Parathyroid adenoma (tissue), 2 donors: Measurements from ENCODE around the gene TCF19.

Experiments used
- H2AFZ ChIP-seq: fragments of 300-600 bp; sonication (generic); one replicate; pipeline ENCODE4 v1.7.0; 2017; ENCODE audit warnings: antibody characterized with exemption, mild to moderate bottlenecking
- H3K27ac ChIP-seq: fragments of 300-600 bp; sonication (generic); one replicate; pipeline ENCODE4 v1.7.0; 2017
- H3K27me3 ChIP-seq: fragments of 300-600 bp; sonication (generic); one replicate; pipeline ENCODE4 v1.7.0; 2017; ENCODE audit warnings: low read length; ENCODE audit not compliant: control insufficient read depth, insufficient read depth
- H3K36me3 ChIP-seq: fragments of 300-600 bp; sonication (generic); one replicate; pipeline ENCODE4 v1.7.0; 2017; ENCODE audit warnings: low read length; ENCODE audit not compliant: control insufficient read depth, insufficient read depth
- H3K4me1 ChIP-seq: fragments of 300-600 bp; sonication (generic); one replicate; pipeline ENCODE4 v1.7.0; 2017; ENCODE audit warnings: control low read depth
- H3K4me2 ChIP-seq: fragments of 300-600 bp; sonication (generic); one replicate; pipeline ENCODE4 v1.7.0; 2017; ENCODE audit warnings: low read length
- H3K4me3 ChIP-seq: fragments of 300-600 bp; sonication (generic); one replicate; pipeline ENCODE4 v1.7.0; 2017; ENCODE audit warnings: low read depth, low read length
- H3K79me2 ChIP-seq: fragments of 300-600 bp; sonication (generic); one replicate; pipeline ENCODE4 v1.7.0; 2017; ENCODE audit warnings: control low read depth
- H3K9ac ChIP-seq: fragments of 300-600 bp; sonication (generic); one replicate; pipeline ENCODE4 v1.7.0; 2017; ENCODE audit warnings: mild to moderate bottlenecking
- H3K9me3 ChIP-seq: fragments of 300-600 bp; sonication (generic); one replicate; pipeline ENCODE4 v1.7.0; 2017; ENCODE audit warnings: low read length; ENCODE audit not compliant: control insufficient read depth
- CTCF ChIP-seq: fragments of 300-600 bp; sonication (generic); IDR thresholded peaks from one replicate; pipeline ENCODE4 v1.7.0; 2017; ENCODE audit warnings: antibody characterized with exemption, mild to moderate bottlenecking
- donor health status: primary hyperparathyroidism.

Gene TCF19

DNA sequence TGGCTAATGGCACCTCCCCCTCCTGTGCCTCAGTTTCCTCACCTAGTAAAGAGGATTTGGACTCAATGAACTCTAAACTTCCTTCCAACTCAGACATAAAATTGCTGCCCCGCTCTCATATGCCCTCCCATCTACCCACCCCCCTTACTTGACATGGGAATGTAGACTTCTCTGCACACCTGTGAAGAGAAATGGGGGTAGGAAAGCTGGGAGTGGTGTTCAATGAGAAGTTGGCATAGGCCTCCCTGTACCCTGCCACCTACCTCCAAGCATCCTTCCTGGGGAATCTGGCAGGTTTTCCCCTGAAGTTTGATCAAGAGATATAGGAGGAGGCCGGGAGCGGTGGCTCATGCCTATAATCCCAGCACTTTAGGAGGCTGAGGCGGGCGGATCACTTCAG lies 16.0 kb downstream of the TCF19 start:
- no peak overlapping the region for H2AFZ ChIP-seq
- no peaks in the 10 kb centered on the region for H3K36me3 ChIP-seq
- peaks cover 3% of the 10 kb centered on the region for H3K4me1 ChIP-seq
- no peak overlapping the region for H3K4me3 ChIP-seq
- H3K4me2 ChIP-seq: no peak overlapping the region
- H3K9me3 ChIP-seq: no peaks in the 10 kb centered on the region
- no peak overlapping the region for H3K9ac ChIP-seq
- H3K79me2 ChIP-seq: no peaks in the 10 kb centered on the region
- H3K27ac ChIP-seq: no peak overlapping the region
- TF ChIP-seq CTCF: no peak
- H3K27me3 ChIP-seq: no peaks in the 10 kb centered on the region

- Histone ChIP-seq H3K4me2 (no peak overlapping the region), H3K27me3 (no peaks in the 10 kb centered on the region), H2AFZ (no peak overlapping the region), H3K79me2 (no peaks in the 10 kb centered on the region), H3K27ac (no peak overlapping the region), H3K36me3 (no peaks in the 10 kb centered on the region), H3K4me3 (no peak overlapping the region), H3K9me3 (no peaks in the 10 kb centered on the region), H3K4me1 (peaks cover 3% of the 10 kb centered on the region), H3K9ac (no peak overlapping the region)
- no peak for TF ChIP-seq CTCF
These were observed 17.6 kb downstream of the TCF19 start for GRCh38 chr6:31175971-31176370.

DNA sequence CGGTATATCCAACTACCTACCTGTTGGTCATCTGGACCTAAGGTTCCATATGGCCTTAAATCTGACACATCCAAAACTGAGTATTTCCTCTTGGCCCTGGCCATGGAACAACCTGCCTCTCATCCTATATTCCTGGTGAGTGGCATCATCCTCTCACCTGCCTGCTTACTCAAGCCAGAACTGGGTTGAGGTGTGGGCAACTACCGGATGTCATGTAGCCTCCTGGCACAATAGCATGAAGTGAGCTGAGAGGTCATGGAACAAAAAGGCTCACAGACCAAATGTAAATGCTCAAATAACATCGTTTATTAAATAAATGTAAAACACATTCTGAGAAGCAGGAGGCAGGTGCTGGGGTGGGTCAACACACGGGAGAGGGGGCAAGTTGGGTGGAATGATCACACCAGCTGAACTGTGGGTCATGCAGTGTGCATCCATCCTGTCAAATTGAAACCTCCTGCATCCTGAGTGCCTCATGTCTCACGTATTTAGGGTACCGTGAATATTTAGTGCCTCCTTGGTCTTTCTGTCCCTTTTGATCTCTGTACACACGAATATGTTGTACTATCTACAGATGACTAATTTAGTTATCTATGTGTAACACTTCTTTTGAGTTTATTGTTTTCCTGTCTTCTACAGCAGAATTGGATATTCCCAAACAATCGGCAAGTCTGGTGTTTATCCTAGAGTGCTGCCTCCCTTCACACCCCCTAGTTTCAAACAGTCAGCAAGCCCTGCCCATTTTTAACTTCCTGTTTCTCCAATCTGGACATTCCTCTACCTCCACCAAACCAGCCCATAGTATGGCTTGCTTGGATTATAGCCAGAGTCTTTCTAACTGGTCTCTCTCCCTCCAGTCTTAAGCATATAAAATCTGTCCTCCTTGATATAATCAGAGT lies 20.0 kb downstream of the TCF19 start:
- Histone ChIP-seq H3K36me3 (no peaks in the 10 kb centered on the region), H3K79me2 (no peaks in the 10 kb centered on the region), H3K27me3 (no peaks in the 10 kb centered on the region), H3K4me3 (no peak overlapping the region), H3K27ac (no peak overlapping the region), H3K9me3 (no peaks in the 10 kb centered on the region), H3K4me2 (no peak overlapping the region), H3K9ac (no peak overlapping the region), H2AFZ (no peak overlapping the region), H3K4me1 (peaks cover 3% of the 10 kb centered on the region)
- TF ChIP-seq CTCF: no peak

DNA sequence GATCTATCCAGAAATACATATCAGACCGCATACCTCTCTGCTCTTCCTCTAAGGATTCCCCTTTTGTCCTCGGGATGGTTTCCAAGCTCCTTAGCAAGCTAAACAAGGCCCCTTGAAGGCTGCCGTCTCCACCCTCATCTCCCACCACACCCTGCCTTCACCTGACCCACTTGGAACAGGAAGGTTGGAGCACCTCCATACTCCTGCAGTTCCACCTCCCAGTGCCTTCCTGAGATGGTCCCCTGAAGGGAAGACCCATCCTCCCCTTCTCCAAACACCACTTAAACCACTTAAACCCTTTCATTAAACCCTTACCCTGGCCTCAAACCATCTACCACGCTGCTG lies 20.6 kb downstream of the TCF19 start:
- no peaks in the 10 kb centered on the region for H3K36me3 ChIP-seq
- no peak overlapping the region for H3K27ac ChIP-seq
- no peak overlapping the region for H2AFZ ChIP-seq
- no peaks in the 10 kb centered on the region for H3K9me3 ChIP-seq
- H3K4me2 ChIP-seq: no peak overlapping the region
- H3K79me2 ChIP-seq: no peaks in the 10 kb centered on the region
- no peak overlapping the region for H3K4me3 ChIP-seq
- no peak overlapping the region for H3K9ac ChIP-seq
- no peaks in the 10 kb centered on the region for H3K27me3 ChIP-seq
- TF ChIP-seq CTCF: no peak
- peaks cover 3% of the 10 kb centered on the region for H3K4me1 ChIP-seq

GRCh38 chr6:31179896-31180295 lies 21.5 kb downstream of the TCF19 start:
- no peak overlapping the region for H3K9ac ChIP-seq
- no peak overlapping the region for H3K4me3 ChIP-seq
- H3K27ac ChIP-seq: peak overlapping the region; percentile 36
- no peaks in the 10 kb centered on the region for H3K27me3 ChIP-seq
- H3K4me1 ChIP-seq: peaks cover 3% of the 10 kb centered on the region
- H2AFZ ChIP-seq: peak overlapping the region; percentile 63
- H3K4me2 ChIP-seq: no peak overlapping the region
- no peak for TF ChIP-seq CTCF
- H3K9me3 ChIP-seq: no peaks in the 10 kb centered on the region
- H3K36me3 ChIP-seq: no peaks in the 10 kb centered on the region
- no peaks in the 10 kb centered on the region for H3K79me2 ChIP-seq
